Hematopoietic multipotent progenitor cell (in vitro differentiated cells): Measurements from ENCODE around the gene ZNF821. TPM values are rescaled to one million over a fixed set of nuclear protein-coding genes. Genes with fewer than 3 reads are reported as not detected.
"Not testable (repeated sequence)": the region's sequence is repeated elsewhere in the genome, so short reads cannot be mapped to it uniquely, and the experiment has no call there.

Experiments
- DNase-seq, 3 donors: peaks; one replicate each; pipeline ENCODE4 v3.0.0-alpha.2; 2011 to 2015; ENCODE audit warnings: low read depth in 2 of 3, low spot score in 2 of 3
- total RNA-seq: library from RNA; depleted of rRNA; stranded (reverse); fragments of >200 nt; gene quantifications from one replicate; pipeline ENCODE4 v1.2.3, GENCODE V29; 2012

ZNF821 gene
- total RNA-seq, 1 donor, result 10.2 TPM

- no peak for DNase-seq
Measured at GRCh38 chr16:71902656-71903365, 18.8 kb upstream of the ZNF821 start.

GRCh38 chr16:71899171-71899570, 15.2 kb upstream of the ZNF821 start:
- DNase-seq, result no peak

- peak in 1 of 3 donors; percentile 53 for DNase-seq
Measured at GRCh38 chr16:71896764-71897368, 12.9 kb upstream of the ZNF821 start.

- DNase-seq, result peak in 1 of 3 donors; percentile 5
Measured at GRCh38 chr16:71895679-71896365, 11.8 kb upstream of the ZNF821 start.

GRCh38 chr16:71894921-71895678, 11.1 kb upstream of the ZNF821 start, which contains the start of gene IST1:
TSS of gene IST1 (plus strand) at chr16:71895531. CDS start at chr16:71915641, 20,110 bp downstream.
- DNase-seq, result peak; percentile 92 to 98 (median 98)

GRCh38 chr16:71894229-71894920, 10.4 kb upstream of the ZNF821 start:
- peak; percentile 16 to 45 (median 39) for DNase-seq

- DNase-seq, result no peak
Measured at GRCh38 chr16:71893888-71894228, 9.9 kb upstream of the ZNF821 start.

- no peak for DNase-seq
Measured at GRCh38 chr16:71889147-71889546, 5.2 kb upstream of the ZNF821 start.

- DNase-seq, result no peak
Measured at GRCh38 chr16:71885261-71885650, 1.3 kb upstream of the ZNF821 start.

GRCh38 chr16:71883168-71883848, 674 bp downstream of the ZNF821 start:
- peak; percentile 22 to 40 (median 27) for DNase-seq

- DNase-seq, result peak; percentile 75 to 87 (median 75)
Measured at GRCh38 chr16:71882505-71883167, 1.3 kb downstream of the ZNF821 start.

GRCh38 chr16:71880176-71880575, 3.8 kb downstream of the ZNF821 start:
- DNase-seq, result peak in 1 of 3 donors; percentile 52

GRCh38 chr16:71878911-71879310, 5.1 kb downstream of the ZNF821 start:
- DNase-seq, result no peak

GRCh38 chr16:71873199-71873598, 10.8 kb downstream of the ZNF821 start:
- DNase-seq, result no peak

- DNase-seq, result no peak
Measured at GRCh38 chr16:71870818-71871217, 13.2 kb downstream of the ZNF821 start.

- DNase-seq, result no peak
Measured at GRCh38 chr16:71869089-71869488, 14.9 kb downstream of the ZNF821 start.

GRCh38 chr16:71867939-71868338, 16.0 kb downstream of the ZNF821 start:
- DNase-seq, result no peak

- not testable (repeated sequence) for DNase-seq
Measured at GRCh38 chr16:71867175-71867574, 16.8 kb downstream of the ZNF821 start.

GRCh38 chr16:71865173-71865863, 18.7 kb downstream of the ZNF821 start:
- no peak for DNase-seq
